ENCODE results near the gene TTLL12.

TTLL12 gene

GRCh38 chr22:43170131-43170480 lies 16.8 kb downstream of the TTLL12 start:
- Histone ChIP-seq H3K4me1 (ENCODE audit: insufficient read depth, low read length, severe bottlenecking) (peaks cover under 1% of the 10 kb centered on the region), H3K36me3 (ENCODE audit: insufficient read depth, low read length) (peaks cover 80% of the 10 kb centered on the region)
- TF ChIP-seq, protein P1, sequence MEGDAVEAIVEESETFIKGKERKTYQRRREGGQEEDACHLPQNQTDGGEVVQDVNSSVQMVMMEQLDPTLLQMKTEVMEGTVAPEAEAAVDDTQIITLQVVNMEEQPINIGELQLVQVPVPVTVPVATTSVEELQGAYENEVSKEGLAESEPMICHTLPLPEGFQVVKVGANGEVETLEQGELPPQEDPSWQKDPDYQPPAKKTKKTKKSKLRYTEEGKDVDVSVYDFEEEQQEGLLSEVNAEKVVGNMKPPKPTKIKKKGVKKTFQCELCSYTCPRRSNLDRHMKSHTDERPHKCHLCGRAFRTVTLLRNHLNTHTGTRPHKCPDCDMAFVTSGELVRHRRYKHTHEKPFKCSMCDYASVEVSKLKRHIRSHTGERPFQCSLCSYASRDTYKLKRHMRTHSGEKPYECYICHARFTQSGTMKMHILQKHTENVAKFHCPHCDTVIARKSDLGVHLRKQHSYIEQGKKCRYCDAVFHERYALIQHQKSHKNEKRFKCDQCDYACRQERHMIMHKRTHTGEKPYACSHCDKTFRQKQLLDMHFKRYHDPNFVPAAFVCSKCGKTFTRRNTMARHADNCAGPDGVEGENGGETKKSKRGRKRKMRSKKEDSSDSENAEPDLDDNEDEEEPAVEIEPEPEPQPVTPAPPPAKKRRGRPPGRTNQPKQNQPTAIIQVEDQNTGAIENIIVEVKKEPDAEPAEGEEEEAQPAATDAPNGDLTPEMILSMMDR (IDR thresholded peaks at IDR 0.05; ENCODE audit: low read length), result no peak
- TF ChIP-seq EZH2 (IDR thresholded peaks at IDR 0.05; ENCODE audit: borderline replicate concordance, low read length), result no peak

GRCh38 chr22:43169310-43170130 lies 17.4 kb downstream of the TTLL12 start:
- Histone ChIP-seq H3K36me3 (ENCODE audit: insufficient read depth, low read length) (peaks cover 75% of the 10 kb centered on the region), H3K4me3 (ENCODE audit: low read depth, low read length, poor library complexity, severe bottlenecking) (no peak overlapping the region), H4K20me1 (ENCODE audit: insufficient read depth, low read length) (no peaks in the 10 kb centered on the region), H3K9me3 (ENCODE audit: low read length) (no peaks in the 10 kb centered on the region), H3K9ac (ENCODE audit: low read length) (no peak overlapping the region), H3F3A (ENCODE audit: insufficient read depth, low read length) (no peaks in the 10 kb centered on the region), H3K27me3 (ENCODE audit: insufficient read depth, low read length) (0 out of 2 replicates have a peak, but pooled peaks cover 3% of the 10 kb centered on the region), H3K9me2 (ENCODE audit: low read depth, low read length) (no peaks in the 10 kb centered on the region), H3K4me2 (ENCODE audit: low read length) (no peak overlapping the region), H3K27ac (ENCODE audit: low read depth, low read length, poor library complexity, severe bottlenecking) (no peak overlapping the region), H3K79me2 (ENCODE audit: insufficient read depth, low read length) (no peaks in the 10 kb centered on the region), H3K4me1 (ENCODE audit: insufficient read depth, low read length, severe bottlenecking) (peaks cover 4% of the 10 kb centered on the region), H2AFZ (ENCODE audit: low read length) (no peak overlapping the region)
- TF ChIP-seq EZH2 (IDR thresholded peaks at IDR 0.05; ENCODE audit: borderline replicate concordance, low read length), result no peak
- TF ChIP-seq, protein P1 (IDR thresholded peaks at IDR 0.05; ENCODE audit: low read length), result no peak

More at GRCh38 chr22:43170131-43170480, 16.8 kb downstream of the TTLL12 start:
- H4K20me1 ChIP-seq (ENCODE audit: insufficient read depth, low read length), result no peaks in the 10 kb centered on the region
- no peaks in the 10 kb centered on the region for H3K9me2 ChIP-seq (ENCODE audit: low read depth, low read length)
- H3K27ac ChIP-seq (ENCODE audit: low read depth, low read length, poor library complexity, severe bottlenecking), result no peak overlapping the region
- no peaks in the 10 kb centered on the region for H3K79me2 ChIP-seq (ENCODE audit: insufficient read depth, low read length)
- no peak overlapping the region for H2AFZ ChIP-seq (ENCODE audit: low read length)
- H3K4me2 ChIP-seq (ENCODE audit: low read length), result no peak overlapping the region
- H3K9ac ChIP-seq (ENCODE audit: low read length), result no peak overlapping the region
- no peak overlapping the region for H3K4me3 ChIP-seq (ENCODE audit: low read depth, low read length, poor library complexity, severe bottlenecking)
- H3K9me3 ChIP-seq (ENCODE audit: low read length), result no peaks in the 10 kb centered on the region
- no peaks in the 10 kb centered on the region for H3F3A ChIP-seq (ENCODE audit: insufficient read depth, low read length)
- H3K27me3 ChIP-seq (ENCODE audit: insufficient read depth, low read length), result 0 out of 2 replicates have a peak, but pooled peaks cover 3% of the 10 kb centered on the region

DNA sequence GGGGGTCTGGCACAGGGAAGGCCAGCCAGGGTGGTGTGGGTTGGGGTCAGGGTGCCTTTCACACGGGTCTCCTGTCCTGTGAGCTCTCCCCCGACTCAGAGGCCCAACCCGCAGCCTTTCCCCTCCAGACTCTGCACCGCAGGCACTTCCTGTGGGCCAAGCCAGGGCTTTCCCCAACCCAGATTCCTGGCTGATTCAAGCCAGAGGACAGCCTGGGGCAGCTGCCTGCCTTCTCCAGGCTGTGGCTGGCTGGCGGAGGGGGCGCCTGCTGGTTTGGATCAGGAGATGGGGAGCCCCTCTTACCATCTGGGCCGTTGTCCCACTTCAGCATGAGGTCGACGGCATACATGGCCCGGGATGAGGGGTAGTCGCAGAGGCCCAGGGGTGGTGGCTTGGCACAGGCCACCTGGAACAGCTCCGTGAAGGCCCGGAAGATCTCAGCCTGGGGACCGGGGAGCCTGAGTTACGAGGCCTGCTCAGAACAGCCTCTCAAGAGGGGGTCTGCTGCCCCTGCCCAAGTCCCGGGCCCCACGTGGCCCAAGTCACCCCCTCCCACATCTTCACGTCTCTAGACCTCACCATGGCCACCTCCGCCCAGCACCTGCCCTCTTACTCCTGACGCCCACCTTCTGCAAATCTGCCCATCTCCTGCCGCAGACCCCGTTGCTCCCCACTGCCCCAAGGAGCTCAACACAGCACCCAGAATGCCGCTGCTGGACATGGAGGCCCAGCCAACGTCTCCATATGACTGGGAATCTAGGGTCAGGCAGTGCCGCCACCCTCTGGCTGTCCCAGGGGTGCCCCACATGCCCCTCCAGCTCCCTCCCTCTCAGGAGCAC lies 18.2 kb downstream of the TTLL12 start:
- Histone ChIP-seq H3K4me3 (ENCODE audit: low read depth, low read length, poor library complexity, severe bottlenecking) (no peak overlapping the region), H3K4me2 (ENCODE audit: low read length) (no peak overlapping the region), H3K27me3 (ENCODE audit: insufficient read depth, low read length) (0 out of 2 replicates have a peak, but pooled peaks cover 3% of the 10 kb centered on the region), H4K20me1 (ENCODE audit: insufficient read depth, low read length) (no peaks in the 10 kb centered on the region), H3K9me2 (ENCODE audit: low read depth, low read length) (no peaks in the 10 kb centered on the region), H2AFZ (ENCODE audit: low read length) (no peak overlapping the region), H3K9ac (ENCODE audit: low read length) (no peak overlapping the region), H3K27ac (ENCODE audit: low read depth, low read length, poor library complexity, severe bottlenecking) (no peak overlapping the region), H3K79me2 (ENCODE audit: insufficient read depth, low read length) (no peaks in the 10 kb centered on the region), H3F3A (ENCODE audit: insufficient read depth, low read length) (no peaks in the 10 kb centered on the region), H3K36me3 (ENCODE audit: insufficient read depth, low read length) (peaks cover 66% of the 10 kb centered on the region), H3K4me1 (ENCODE audit: insufficient read depth, low read length, severe bottlenecking) (peaks cover 13% of the 10 kb centered on the region), H3K9me3 (ENCODE audit: low read length) (no peaks in the 10 kb centered on the region)
- TF ChIP-seq EZH2 (IDR thresholded peaks at IDR 0.05; ENCODE audit: borderline replicate concordance, low read length), result no peak
- TF ChIP-seq, protein P1 (IDR thresholded peaks at IDR 0.05; ENCODE audit: low read length), result no peak

Data from OCI-LY1 (cell line).